T-helper 2 cell treated with Interferon-gamma antibody and Interleukin-4, amounts not matched to agents 100 ng/mL and 5 ng/mL, for 36 hours (primary cell): ENCODE measurements around the gene HJURP. TPM values are rescaled to one million over a fixed set of nuclear protein-coding genes. Genes with fewer than 3 reads are reported as not detected.

Experiments used
- intact Hi-C: fragments of 100-400 bp; cut with micrococcal nuclease; formaldehyde crosslinking; loops from one replicate; pipeline ENCODE4 v1.15.1; 2023
- total RNA-seq: library from RNA; stranded (reverse); gene quantifications from 2 replicates; pipeline ENCODE4 v1.2.3, GENCODE V29; 2022

Gene HJURP
- total RNA-seq, 1 donor from 2014 or later = 79.4 TPM

DNA sequence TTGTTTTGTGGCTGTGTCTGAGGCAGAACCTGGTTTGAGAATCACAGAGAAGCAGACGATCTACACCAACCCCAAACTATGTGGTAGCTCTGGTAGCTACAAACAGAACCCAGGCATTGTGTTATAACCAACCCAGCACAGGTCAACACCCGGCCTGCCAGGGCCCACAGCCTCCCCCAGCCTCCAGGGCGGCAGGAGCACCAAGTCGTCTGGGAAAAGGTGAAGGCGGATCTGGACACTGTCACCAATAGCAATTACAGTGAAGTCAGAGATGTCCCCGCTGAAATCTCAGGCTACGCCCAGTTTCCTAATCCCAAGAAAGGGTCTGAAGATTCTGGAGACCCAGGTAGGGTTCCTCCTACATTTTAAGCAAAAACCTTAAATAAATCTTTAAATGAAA, 3.6 kb downstream of the HJURP start:
- intact Hi-C loops = loop anchor here (10.0 kb wide), 2 partner anchors 254 to 1156 kb away; partner anchors contain the start of gene GIGYF2

DNA sequence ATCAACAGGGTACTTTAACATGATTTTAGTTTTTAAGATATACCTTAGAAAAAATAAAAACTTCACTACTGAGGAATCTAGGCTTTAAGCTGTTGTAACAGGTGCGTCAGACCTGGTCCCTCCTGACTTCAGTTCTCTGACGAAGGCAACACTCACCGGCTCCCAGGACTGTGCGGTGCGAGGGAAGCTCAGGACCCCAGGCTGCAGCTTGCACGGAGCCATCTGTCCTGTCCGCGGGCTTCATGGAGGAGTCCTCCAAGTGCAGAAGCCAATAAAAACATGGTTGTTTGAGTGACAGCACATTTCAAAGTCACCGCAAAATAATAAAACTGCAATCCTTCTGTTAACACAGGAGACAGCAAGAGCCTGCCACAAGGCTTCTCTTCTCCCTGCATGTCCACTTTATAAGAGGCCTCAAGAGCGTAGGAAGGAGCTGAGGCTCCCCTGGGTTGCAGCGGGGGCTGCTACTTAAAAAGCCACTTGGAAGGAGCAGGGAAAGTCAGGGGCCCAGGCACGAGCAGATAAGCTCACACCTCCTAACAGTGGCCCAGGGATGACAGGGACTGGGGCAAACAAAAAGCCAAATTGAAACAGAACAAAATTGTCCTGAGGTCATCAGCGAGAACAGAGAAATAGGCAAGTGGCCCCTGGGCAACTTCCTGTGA, 4.6 kb downstream of the HJURP start:
- intact Hi-C loops = loop anchor here (10.0 kb wide), 2 partner anchors 255 to 1155 kb away; partner anchors contain the start of gene GIGYF2

DNA sequence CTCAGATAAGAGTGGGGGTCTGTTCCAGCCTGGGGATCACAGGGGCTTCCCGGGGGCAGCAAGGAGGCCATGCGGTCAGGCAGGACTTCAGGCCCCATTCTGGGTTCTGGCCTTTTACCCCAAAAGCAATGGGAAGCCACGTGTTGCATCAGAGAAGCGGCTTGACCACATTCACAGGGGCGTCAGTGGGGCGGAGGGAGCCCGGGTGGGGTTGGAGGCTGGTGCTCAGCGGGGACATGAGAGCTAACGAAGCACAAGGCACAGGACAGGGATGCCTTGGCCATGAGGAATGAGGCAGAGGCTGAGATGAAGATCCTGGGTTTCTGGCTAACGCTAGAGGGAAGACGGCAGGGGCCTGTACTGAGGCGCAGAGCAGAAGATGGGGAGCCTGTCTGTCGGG, 6.1 kb downstream of the HJURP start:
- intact Hi-C loops = no loop called here

DNA sequence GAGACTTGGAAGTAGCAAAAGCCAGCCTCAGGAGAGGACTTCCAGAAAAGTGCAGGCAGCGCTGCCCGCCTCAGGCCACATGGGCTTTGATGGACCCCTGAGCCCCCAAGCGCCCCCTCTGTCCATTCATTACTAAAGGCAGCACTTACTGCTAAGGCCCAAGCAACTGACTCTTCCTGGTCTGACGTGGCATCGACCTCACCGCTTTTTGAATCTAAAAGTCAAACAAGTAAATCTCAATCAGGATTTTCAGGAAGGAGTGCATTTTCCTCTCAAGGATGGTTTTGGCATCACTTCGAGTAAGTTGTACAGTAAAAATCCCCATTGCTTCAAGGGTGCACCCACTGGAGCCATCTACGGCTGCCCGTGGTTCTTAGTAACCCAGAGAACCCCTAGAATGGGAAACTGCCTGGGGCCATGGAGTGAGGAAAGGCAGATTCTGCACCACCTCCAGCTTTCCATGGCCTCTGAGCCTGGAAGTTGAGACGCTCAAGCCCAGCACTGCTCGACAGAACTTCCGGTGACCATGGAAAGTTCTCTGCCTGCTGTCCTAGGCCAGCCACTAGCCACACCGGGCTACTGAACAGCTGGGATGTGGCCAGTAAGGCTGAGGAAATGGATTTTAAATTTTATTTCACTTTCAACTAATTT, 7.0 kb downstream of the HJURP start:
- intact Hi-C loops = no loop called here

DNA sequence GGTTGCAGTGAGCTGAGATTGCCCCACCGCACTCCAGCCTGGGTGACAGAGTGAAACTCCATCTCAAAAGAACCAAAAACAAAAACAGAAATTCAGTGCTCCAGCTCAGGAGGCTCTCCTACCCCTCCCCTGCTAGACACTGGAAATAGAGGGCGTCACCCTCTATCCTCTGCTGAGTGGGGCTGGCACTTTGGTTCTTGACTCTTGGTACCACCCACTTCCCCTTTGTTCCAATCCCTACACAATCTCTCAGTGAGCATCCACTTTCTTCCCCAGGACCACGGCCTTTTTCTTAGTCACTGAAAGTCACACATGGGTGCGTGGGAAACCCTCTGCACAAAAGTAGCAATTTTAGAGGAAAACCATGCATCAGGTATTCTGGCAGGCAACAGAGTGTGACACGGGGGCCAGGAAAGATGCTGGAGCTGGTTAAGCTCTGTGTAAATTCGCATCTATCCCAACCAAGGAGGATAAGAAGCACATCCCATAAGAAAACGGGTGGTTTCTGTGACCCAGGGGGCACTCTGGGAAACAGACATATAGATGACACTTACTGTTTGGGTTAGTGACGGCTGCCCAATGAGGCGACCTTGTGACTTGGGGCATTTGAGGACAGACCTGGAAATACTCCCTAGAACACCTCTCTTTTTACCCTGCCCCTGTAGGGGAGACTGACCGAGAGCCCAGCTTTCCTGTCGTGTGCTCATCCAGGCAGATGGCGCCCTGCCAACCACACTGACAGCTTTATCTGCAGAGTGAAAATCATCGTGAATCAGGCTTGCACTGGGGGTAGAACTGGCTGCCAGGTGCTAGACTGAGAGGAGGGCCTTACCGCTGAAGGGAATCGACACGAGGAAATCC, 7.7 kb downstream of the HJURP start:
- intact Hi-C loops = no loop called here

DNA sequence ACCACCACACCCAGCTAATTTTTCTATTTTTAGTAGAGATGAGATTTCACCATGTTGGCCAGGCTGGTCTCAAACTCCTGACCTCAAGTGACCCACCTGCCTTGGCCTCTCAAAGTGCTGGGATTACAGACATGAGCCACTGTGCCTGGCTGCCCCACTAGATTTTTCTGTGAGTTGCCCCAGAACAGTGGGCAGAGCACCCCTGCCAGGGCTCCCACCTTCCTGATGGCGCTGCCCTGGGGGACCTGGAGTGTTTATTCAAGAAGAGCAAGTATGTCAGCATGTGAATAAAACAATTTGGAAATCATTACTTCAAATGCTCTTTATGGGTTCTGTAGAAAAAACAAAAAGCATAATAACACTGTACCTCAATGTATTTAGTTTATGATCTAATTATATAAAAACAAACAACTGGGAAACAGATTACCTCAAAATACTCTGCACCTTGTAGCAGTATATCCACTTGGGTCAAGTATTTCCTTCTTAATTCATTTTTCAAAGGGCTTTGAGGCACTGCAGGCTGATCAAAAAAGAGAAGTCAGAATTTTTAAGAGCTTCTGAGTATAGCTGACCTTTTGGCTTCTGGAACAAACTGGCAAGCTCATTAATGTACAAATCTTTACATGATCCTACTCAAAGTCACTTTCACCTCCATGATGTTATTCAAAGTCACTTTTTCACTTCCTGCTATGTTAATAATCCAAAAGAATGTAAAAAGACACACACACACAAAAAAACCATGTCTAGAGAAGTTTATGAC, 8.9 kb downstream of the HJURP start:
- intact Hi-C loops = no loop called here

DNA sequence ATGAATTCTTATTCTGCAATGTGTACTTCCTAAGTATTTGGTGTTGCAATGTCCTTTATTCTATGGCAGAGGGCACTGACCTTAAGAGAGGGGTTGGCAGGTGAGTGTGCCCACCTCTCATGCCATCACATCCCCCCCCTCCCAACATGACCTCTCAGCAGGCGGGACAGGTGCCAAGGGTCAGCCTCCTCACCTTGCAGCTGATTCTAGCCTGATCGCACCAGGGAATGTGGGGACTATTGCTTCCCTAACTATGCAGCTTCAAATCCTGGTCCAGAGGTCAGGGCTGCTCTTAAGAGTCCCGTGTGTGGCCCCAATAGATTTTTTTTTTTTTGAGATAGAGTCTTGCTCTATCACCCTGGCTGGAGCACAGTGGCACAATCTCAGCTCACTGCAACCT, 9.5 kb downstream of the HJURP start:
- intact Hi-C loops = no loop called here

DNA sequence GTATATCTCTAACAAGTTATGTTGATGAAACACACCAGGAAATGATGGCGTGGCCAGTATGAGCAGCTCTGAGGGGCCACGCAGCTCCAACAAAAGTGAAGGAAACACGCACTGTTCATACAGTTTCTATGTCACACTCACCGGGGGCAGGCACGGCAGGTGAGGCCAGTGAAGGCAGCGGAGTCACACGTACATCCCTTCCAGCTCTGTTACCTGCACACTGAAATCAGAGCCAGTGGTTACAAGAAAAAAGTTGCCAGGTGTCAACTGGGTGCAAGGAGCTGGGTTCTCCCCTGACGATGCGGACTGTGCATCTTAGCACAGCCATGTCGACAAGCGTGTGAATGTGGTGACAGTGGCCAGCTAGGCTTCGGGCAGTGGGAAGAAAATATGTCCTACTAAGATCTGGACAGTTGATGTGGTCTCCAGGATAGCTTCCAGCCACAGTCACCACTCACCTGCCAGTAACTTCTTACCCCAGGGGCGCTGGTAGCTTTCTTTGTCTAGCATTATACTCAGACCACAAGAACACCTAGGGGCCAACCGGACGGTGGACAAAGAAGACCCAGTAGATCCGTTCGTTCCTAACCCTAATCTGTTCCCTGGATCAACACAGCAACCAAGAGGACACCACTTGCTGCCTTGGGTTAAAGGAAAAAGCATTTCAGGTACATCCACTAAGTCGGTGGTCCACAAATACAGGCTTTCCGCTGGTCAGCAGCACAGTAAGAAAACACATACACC, 10.1 kb downstream of the HJURP start:
- intact Hi-C loops = no loop called here

DNA sequence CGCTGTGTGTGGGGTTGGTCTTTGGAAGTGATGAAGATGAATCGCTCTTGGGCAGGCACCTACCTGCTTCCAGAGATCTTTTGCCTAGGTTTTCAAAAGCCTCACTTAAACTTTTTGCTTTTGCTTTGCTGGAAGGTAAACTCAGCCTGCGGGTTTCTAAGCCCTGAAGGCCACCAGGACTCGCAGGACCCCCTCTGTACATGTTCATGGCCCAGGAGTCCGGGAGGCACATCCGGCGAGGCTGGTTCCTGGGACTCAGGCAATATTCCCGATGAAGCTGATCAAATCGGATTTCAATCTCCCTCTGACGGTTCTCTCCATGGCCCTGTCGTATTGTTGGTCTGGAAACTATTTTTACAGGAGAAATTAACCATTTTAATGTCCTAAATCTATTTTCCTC, 13.2 kb downstream of the HJURP start:
- intact Hi-C loops = no loop called here

DNA sequence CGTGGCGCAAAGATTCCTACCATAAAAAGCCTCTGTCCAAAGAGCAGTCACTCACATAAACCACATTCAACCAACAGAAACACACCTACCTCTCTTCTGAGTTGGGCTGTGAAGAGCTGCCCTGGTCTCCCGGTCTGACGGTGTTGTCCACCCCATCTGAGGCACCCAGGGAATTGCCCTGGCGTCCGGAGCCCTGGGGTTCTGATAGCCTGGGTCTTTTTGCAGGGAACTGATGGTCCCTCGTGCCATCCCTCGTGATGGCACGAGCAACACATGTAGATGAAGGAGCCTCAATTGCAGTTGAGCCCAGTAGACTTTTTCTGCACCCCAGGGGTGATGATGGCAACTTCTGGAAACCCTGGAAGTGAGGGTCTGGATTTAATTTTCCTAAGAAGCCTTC, 13.8 kb downstream of the HJURP start:
- intact Hi-C loops = no loop called here

DNA sequence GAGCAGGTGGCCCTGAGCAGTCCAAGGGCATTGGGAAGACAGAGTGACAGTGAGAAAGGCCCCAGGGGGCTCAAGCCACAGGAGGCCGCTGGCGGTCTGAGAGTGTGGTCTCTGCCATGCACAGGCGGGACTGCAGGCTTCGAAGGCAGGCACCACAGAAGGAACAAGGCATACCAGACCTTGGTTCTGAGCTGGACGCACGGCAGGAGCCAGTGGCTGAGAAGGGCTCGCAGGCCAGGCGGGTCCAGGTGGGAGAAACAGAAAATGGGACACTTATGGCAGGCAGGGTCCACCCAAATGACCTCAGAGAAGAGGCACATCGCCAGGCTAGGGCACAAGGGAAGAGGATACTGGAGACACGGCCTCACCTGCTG, 14.9 kb downstream of the HJURP start:
- intact Hi-C loops = no loop called here

DNA sequence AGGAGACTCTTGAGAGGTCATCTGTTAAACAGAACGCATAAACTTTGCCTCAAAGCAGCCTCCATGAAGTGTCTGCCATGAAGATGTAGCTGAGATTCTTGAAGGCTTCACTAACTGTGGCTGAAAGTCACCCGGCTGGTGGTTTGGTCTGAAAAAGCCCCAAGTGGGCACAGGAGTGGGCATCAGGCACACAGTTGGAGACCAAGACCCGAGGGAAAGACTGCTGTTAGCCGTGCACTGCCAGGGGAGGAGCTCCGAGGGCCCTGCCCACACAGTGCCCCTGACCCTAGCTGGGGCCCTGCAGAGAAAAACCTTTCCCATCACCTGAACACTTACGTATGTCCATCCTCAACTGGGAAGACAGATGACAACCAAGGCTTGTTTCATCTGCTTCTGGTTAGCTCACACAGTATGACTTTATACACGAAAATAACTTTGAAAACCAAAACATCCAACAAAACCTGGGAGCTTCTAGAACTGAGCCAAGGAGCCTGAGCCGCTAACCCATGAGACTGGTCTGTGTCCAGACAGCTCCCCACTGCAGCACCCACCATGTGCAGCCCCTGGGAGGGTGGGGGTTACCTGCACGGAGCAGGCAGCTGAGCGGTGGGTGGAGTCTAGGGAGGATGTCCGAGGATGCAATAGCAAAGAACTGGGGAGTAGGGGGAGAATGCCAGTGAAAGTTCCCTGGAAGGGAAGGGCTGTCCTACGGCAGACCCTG, 15.4 kb downstream of the HJURP start:
- intact Hi-C loops = no loop called here

DNA sequence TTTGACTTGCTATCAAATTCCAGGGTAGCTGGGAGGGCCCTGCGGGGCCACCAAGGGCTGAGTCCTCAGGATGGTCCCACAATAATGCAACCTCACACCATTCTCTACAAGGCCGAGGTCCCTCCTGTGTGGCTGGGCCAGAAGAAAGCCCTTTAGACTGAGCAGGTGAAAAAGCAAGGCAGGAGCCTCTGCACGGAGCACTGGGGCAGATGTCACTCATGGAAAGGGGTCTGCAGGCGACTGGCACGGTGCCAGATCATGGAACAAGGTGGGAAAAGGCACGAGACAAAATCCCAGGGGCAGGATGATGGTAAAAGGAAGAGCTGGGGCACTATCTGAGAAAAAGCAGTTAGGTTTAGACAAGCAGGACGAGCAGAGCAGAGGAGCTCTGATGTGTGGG, 16.1 kb downstream of the HJURP start:
- intact Hi-C loops = no loop called here

DNA sequence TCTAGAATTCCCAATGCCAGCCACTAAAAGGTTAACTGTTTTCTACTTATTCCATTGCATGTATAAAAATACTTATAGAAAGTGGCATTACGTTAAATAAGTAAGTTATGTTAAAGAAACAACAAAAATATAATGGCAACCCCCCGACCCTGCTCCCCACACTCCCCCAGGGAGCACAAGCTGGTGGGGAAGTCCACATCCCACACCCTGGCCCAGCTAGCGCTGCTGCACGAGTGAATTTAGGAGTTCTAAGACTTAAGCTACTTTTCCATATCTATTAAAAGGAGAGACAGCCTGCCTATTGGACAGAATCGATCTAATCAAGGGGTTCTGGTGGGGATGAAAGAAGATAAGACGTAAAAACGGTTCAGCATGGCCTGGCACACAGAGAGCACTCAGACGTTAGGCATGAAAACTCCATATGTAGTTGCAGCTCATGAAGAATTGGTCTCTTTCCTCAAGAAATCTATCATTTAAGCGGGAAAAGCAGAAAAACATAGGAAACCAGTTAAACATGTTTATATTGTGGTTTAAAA, 16.6 kb downstream of the HJURP start:
- intact Hi-C loops = no loop called here

DNA sequence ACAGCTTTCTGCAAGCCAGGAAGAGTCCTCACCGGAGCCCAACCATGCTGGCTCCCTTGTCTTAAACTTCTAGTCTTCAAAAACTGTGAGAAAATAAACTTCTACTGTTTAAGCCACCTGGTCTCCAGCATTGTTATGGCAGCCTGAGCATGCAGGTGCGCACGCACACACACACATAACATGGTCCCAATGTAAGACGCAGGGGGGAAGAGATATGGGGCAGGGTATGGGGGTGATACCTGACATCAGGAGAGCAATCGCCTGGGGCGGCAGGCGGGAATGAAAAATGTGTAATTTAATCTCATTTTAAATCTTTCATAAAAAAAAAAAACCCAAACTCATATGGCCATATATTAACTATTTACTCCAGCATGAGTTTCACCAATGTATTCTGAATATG, 18.0 kb downstream of the HJURP start:
- intact Hi-C loops = no loop called here

DNA sequence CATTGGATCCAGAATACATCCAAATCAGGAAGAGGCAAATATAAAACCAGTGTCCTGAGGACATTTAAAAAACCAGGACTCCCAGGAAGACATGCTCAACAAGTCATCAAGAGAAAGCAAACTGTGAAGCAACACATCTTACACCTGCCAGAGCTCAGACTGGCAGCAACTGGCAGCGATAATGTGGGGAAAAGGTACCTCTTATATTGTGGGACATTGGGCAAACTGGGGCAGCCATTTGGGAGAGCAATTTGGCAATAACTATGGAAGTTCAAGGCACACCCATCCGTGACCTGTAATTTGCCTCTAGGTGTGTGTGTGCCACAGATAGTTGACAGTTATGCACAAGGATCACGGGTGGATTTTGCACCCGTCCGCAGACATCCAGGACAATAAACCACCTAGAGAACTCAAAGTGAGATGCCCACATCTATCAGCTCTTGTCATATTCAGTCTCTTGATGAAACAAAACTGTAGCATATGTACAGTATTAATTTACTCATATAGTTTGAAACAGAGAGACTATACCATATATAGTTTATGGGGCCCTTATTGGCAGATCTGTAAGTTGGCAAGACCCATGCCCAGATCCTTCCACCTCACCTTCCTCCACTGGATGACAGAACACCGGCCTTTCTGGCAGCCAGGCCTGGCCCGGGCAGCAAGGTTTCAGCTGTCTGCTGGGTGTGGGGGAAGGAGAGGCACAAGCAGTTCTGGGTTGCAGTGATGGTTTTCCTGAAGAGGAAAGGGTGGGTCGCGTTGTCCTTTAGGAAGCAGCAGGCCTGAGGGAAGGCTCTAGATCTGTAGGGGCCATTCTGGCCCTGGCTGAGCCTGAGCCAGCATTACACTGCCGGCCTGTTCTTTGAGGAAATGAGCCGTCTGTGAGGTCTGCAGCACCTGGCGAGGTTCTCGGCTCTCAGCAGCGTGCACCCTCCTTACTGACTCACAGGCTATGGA, 18.8 kb downstream of the HJURP start:
- intact Hi-C loops = no loop called here

DNA sequence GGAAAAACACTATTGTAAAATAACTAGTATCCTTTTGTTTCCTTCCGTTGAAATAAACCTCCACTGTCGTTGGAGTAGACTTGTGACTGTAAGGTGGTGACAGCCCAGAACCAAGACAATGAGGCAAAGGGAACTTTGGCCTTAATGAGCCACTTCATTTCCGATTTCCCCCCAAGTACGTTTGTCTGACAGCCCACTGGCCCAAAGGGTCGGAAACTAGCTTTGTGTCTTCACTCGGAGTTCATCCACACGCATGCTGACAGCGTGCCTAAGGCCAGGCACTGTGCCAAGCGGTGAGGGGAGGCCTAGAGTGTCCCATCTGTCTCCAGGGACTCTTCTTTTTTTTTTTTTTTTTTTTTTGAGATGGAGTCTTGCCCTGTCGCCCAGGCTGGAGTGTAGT, 21.0 kb downstream of the HJURP start:
- intact Hi-C loops = no loop called here

DNA sequence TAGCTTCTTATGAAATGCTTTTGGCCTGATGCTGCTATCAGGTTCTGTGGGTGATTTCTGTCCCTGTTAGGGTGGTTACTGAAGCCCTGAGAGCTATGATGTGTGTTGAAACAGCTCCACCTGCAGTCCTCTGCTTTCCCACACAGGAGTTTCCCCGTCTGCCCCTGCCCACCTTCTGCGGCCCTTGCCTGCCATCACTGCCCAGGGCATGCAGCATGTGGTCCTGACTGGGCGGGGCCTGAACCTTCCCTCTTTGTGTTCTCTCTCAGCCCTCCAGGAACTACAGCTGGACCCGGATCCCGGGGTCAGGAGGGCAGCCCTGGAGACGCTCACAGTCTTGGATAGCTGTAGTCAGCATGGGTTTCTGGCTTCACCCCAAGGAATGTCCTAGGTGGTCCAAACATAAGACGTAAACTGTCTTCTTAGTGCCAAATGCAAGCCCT, 21.4 kb downstream of the HJURP start:
- intact Hi-C loops = no loop called here

DNA sequence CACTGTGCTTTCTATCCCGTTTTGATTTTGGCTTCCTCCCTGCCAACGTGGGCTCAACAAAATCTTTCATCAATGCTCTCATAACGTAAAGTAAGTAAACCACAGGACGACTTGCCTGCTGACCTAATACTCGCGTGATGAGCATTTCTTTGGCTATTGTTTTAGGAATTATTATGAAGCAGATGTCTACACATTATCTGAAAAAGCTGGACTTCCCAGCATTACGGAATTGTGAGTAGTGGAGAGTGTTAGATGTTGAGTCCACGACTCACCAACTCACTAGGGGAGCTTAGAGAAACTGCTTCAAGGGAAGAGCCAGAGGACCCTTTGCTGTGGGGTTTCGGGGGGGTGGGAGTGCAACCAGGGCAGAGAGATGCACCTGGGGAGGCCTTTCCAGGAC, 21.9 kb downstream of the HJURP start:
- intact Hi-C loops = no loop called here
